NCI-H1436 treated with DMSO at 0.1 percent for 48 hours (cell line): ENCODE data around the gene KIAA0319L.

ENCODE experiments used
- DNase-seq: peaks from one replicate; lab custom pipeline; 2025; lab: John Stamatoyannopoulos, UW

The KIAA0319L gene

GRCh38 chr1:35443768-35444518, 113.3 kb downstream of the KIAA0319L start:
- DNase-seq: no peak

- DNase-seq: no peak
Measured at GRCh38 chr1:35442734-35443133, 114.5 kb downstream of the KIAA0319L start.

GRCh38 chr1:35441926-35442579, 115.2 kb downstream of the KIAA0319L start:
- DNase-seq: no peak

GRCh38 chr1:35439626-35440025, 117.6 kb downstream of the KIAA0319L start:
- DNase-seq: no peak

GRCh38 chr1:35437200-35437599, 120.0 kb downstream of the KIAA0319L start:
- no peak for DNase-seq

GRCh38 chr1:35436078-35436477, 121.1 kb downstream of the KIAA0319L start:
- DNase-seq: no peak

GRCh38 chr1:35434703-35435102, 122.5 kb downstream of the KIAA0319L start:
- no peak for DNase-seq

GRCh38 chr1:35433714-35434113, 123.5 kb downstream of the KIAA0319L start:
- DNase-seq: no peak

GRCh38 chr1:35432231-35432630, 125.0 kb downstream of the KIAA0319L start:
- no peak for DNase-seq

- DNase-seq: no peak
Measured at GRCh38 chr1:35431173-35431599, 126.0 kb downstream of the KIAA0319L start.

GRCh38 chr1:35430762-35431161, 126.4 kb downstream of the KIAA0319L start:
- DNase-seq: no peak

- DNase-seq: no peak
Measured at GRCh38 chr1:35428360-35428759, 128.8 kb downstream of the KIAA0319L start.

- no peak for DNase-seq
Measured at GRCh38 chr1:35426097-35426586, 131.1 kb downstream of the KIAA0319L start.

GRCh38 chr1:35408925-35409324, 148.3 kb downstream of the KIAA0319L start:
- DNase-seq: no peak

- DNase-seq: no peak
Measured at GRCh38 chr1:35407743-35408142, 149.5 kb downstream of the KIAA0319L start.

GRCh38 chr1:35406103-35406502, 151.1 kb downstream of the KIAA0319L start:
- no peak for DNase-seq

- no peak for DNase-seq
Measured at GRCh38 chr1:35401049-35401448, 156.2 kb downstream of the KIAA0319L start.

- no peak for DNase-seq
Measured at GRCh38 chr1:35398739-35399138, 158.5 kb downstream of the KIAA0319L start.

GRCh38 chr1:35394386-35394785, 162.8 kb downstream of the KIAA0319L start:
- DNase-seq: no peak

GRCh38 chr1:35390600-35391494, 166.4 kb downstream of the KIAA0319L start:
- no peak for DNase-seq

- no peak for DNase-seq
Measured at GRCh38 chr1:35386959-35387358, 170.2 kb downstream of the KIAA0319L start.

- no peak for DNase-seq
Measured at GRCh38 chr1:35386290-35386689, 170.9 kb downstream of the KIAA0319L start.
